Osteocyte (in vitro differentiated cells): Measurements from ENCODE around the gene RFC1. TPM values are rescaled to one million over a fixed set of nuclear protein-coding genes. Genes with fewer than 3 reads are reported as not detected.
"Not testable (repeated sequence)": the region's sequence is repeated elsewhere in the genome, so short reads cannot be mapped to it uniquely, and the experiment has no call there.

ENCODE experiments used
- DNase-seq: peaks from one replicate; pipeline ENCODE4 v3.0.0; 2021; ENCODE audit warnings: mixed read lengths; ENCODE audit not compliant: unreplicated experiment; ENCODE audit errors: extremely low spot score
- H3K27ac Mint-ChIP-seq: one replicate; pipeline ENCODE4 v1.8.0; 2021; ENCODE audit warnings: mild to moderate bottlenecking, mixed read lengths; ENCODE audit not compliant: unreplicated experiment
- H3K27me3 Mint-ChIP-seq: one replicate; pipeline ENCODE4 v1.8.0; 2021; ENCODE audit warnings: mixed read lengths; ENCODE audit not compliant: unreplicated experiment
- H3K36me3 Mint-ChIP-seq: one replicate; pipeline ENCODE4 v1.8.0; 2021; ENCODE audit warnings: mixed read lengths; ENCODE audit not compliant: unreplicated experiment
- H3K4me1 Mint-ChIP-seq: one replicate; pipeline ENCODE4 v1.8.0; 2021; ENCODE audit warnings: mixed read lengths; ENCODE audit not compliant: unreplicated experiment
- H3K4me3 Mint-ChIP-seq: one replicate; pipeline ENCODE4 v1.8.0; 2021; ENCODE audit warnings: mild to moderate bottlenecking, moderate library complexity, mixed read lengths; ENCODE audit not compliant: unreplicated experiment
- H3K9me3 Mint-ChIP-seq: one replicate; pipeline ENCODE4 v1.8.0; 2021; ENCODE audit warnings: mixed read lengths; ENCODE audit not compliant: unreplicated experiment
- CTCF ChIP-seq: fragments of 200-600 bp; sonication (generic); IDR thresholded peaks from 2 replicates; pipeline ENCODE4 v1.5.0; 2021; ENCODE audit warnings: antibody characterized with exemption, mild to moderate bottlenecking, moderate library complexity
- total RNA-seq: library from RNA; stranded (reverse); gene quantifications from 2 replicates; pipeline ENCODE4 v1.2.1, GENCODE V29; 2021

The RFC1 gene
- total RNA-seq, 1 donor from 2014 or later, result 48.8 TPM

DNA sequence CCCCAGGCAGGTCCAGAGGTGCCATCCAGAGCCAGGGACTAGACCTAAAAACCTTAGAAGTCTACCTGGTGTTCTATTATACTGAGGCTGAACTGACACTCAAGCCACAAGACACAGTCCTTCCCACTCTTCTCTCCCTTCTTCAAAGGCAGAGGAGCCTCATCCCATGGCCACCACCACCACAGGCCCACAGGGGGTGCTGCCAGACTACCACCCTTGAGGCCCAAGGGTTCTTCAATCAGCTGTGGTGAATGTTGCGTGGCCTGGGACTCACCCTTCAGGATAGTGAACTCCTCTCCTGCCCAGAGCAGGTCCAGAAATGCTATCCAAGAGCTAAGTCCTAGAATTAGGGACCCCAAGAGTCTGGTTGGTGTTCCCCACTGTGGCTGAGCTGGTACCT lies 17.5 kb upstream of the RFC1 start:
- H3K36me3 Mint-ChIP-seq, result no peaks in the 10 kb centered on the region
- H3K27ac Mint-ChIP-seq, result no peak overlapping the region
- no peaks in the 10 kb centered on the region for H3K4me1 Mint-ChIP-seq
- H3K4me3 Mint-ChIP-seq, result no peak overlapping the region
- no peak for TF ChIP-seq CTCF
- H3K27me3 Mint-ChIP-seq, result peaks cover 38% of the 10 kb centered on the region
- no peak for DNase-seq
- peaks cover 17% of the 10 kb centered on the region for H3K9me3 Mint-ChIP-seq

DNA sequence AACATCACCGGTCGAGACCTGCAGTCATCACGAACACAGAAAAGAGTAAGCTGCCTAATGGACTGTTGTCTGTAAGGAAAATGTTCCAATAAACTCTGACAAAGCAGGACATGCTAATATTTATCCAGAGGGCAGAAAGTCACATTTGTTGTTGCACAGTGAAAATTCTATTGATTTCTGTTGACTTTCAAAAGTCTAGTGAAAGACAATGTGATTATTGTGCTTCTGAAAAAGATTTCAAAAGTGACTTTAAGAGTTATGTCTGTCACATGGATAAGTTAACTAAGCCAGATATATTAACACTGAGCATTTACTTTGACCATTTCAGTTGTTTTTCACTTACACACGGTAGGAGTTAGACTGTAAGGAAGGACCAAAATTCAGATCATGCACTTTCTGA lies 9.3 kb upstream of the RFC1 start:
- TF ChIP-seq CTCF, result no peak
- H3K4me3 Mint-ChIP-seq, result no peak overlapping the region
- peaks cover 17% of the 10 kb centered on the region for H3K9me3 Mint-ChIP-seq
- no peaks in the 10 kb centered on the region for H3K36me3 Mint-ChIP-seq
- peaks cover 64% of the 10 kb centered on the region for H3K27me3 Mint-ChIP-seq
- DNase-seq, result no peak
- H3K27ac Mint-ChIP-seq, result no peak overlapping the region
- H3K4me1 Mint-ChIP-seq, result no peaks in the 10 kb centered on the region

DNA sequence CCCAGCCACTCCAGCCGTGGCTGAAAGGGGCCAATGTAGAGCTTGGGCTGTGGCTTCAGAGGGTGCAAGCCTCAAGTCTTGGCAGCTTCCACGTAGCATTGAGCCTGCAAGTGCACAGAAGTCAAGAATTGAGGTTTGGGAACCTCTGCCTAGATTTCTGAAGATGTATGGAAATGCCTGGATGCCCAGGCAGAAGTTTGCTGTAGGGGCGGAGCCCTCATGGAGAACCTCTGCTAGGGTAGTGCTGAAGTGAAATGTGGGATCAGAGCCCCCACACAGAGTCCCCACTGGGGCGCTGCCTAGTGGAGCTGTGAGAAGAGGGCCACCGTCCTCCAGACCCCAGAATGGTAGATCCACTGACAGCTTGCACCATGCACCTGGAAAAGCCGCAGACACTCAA lies 5.0 kb upstream of the RFC1 start:
- H3K4me3 Mint-ChIP-seq, result not testable (repeated sequence)

DNA sequence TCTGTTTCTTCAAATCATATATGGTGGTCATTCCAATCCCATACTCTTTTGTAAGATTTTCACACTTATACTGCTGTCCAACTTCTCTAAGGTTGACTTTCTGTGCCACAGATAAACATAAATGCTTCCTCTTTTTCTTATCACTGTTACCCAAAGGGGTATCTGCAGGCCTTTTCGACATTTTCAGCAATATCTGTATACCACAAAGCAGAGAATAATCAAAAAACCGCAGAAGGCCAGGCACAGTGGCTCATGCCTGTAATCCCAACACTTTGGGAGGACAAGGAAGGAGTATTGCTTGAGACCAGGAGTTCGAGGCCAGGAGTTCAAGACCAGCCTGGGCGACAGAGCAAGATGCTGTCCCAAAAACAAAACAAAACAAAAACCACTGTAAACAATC lies 3.1 kb upstream of the RFC1 start:
- no peak for DNase-seq
- H3K9me3 Mint-ChIP-seq, result no peaks in the 10 kb centered on the region
- no peak overlapping the region for H3K27ac Mint-ChIP-seq
- H3K4me3 Mint-ChIP-seq, result no peak overlapping the region
- H3K36me3 Mint-ChIP-seq, result no peaks in the 10 kb centered on the region
- TF ChIP-seq CTCF, result no peak
- peaks cover 20% of the 10 kb centered on the region for H3K4me1 Mint-ChIP-seq
- peaks cover 12% of the 10 kb centered on the region for H3K27me3 Mint-ChIP-seq

More for the DNA sequence above, 5.0 kb upstream of the RFC1 start:
- DNase-seq, H3K27ac Mint-ChIP-seq, H3K9me3 Mint-ChIP-seq, H3K36me3 Mint-ChIP-seq, H3K4me1 Mint-ChIP-seq: not testable (repeated sequence)
- H3K27me3 Mint-ChIP-seq, result peaks cover 27% of the 10 kb centered on the region

DNA sequence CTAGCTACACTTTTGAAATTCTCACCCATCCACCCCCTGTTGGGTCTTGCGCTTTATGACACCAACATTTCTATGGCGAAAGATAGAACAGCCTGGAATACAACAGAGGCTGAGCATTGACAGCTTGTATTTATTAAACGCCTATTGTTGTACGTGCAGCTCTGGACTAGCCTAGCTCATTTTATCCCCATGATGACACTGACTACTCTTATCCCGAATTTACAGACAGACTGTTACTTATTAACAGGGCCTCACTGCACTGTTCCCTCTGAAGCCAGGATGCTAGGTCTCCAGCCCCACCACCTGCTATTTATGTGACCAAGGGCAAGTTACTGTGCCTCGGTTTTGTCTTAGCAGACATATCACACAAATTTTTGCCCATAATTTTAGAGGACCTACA lies 1.0 kb upstream of the RFC1 start:
- H3K4me1 Mint-ChIP-seq, result peaks cover 27% of the 10 kb centered on the region
- H3K27me3 Mint-ChIP-seq, result peaks cover 10% of the 10 kb centered on the region
- H3K4me3 Mint-ChIP-seq, result peak overlapping the region; percentile 93
- no peak for DNase-seq
- no peak overlapping the region for H3K27ac Mint-ChIP-seq
- no peaks in the 10 kb centered on the region for H3K36me3 Mint-ChIP-seq
- TF ChIP-seq CTCF, result no peak
- H3K9me3 Mint-ChIP-seq, result no peaks in the 10 kb centered on the region

DNA sequence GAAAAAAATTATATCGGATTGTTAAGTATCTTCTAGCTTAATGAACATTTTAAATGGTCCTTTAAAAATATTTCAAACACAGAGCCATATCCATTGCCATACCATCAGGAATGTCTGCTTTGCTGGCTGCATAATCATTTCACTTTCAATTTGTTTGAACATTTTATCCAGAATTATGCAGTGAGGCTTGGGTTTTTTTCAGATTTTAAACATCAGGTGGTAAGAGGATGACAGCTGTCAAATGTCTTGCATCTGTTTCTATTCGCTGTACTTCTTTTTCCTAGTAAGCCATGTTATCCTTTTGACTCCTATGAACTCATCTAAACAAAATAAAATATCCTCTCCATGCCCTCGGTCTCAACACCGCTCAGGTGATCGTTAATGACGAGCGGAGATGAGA lies 802 bp downstream of the RFC1 start:
- no peak for DNase-seq
- Mint-ChIP-seq H3K36me3 (no peaks in the 10 kb centered on the region), H3K27ac (peak overlapping the region; percentile 95), H3K27me3 (no peaks in the 10 kb centered on the region), H3K4me1 (peaks cover 27% of the 10 kb centered on the region), H3K9me3 (no peaks in the 10 kb centered on the region), H3K4me3 (peak overlapping the region; percentile 93)
- TF ChIP-seq CTCF, result no peak
